Small intestine (tissue), 7 donors: ENCODE results near the gene IL10. TPM values are rescaled to one million over a fixed set of nuclear protein-coding genes. Genes with fewer than 3 reads are reported as not detected.
A peak's percentile ranks its signal among the peaks of the same experiment; 100 is the strongest.

ENCODE experiments used
- DNase-seq, 2 donors: peaks; one replicate each; pipeline versions ENCODE4 v3.0.0 to v3.0.0-alpha.2; 2013
- FAIRE-seq: peaks from 2 replicates; lab custom pipeline; 2012; peaks lifted over from hg19 to GRCh38; lab: Jason Lieb, UNC
- H3K27ac ChIP-seq, 3 donors: one replicate each; pipeline ENCODE4 v1.5.1; 2013; ENCODE audit warnings: low read length in 2 of 3, mild to moderate bottlenecking in 2 of 3, control low read depth in 1 of 3, inconsistent platforms in 1 of 3, low read depth in 1 of 3, moderate library complexity in 1 of 3
- H3K27me3 ChIP-seq, 3 donors: one replicate each; pipeline ENCODE4 v1.6.1; 2013; ENCODE audit warnings: low read length in 3 of 3, inconsistent platforms in 1 of 3; ENCODE audit not compliant: control insufficient read depth in 3 of 3, insufficient read depth in 3 of 3
- H3K36me3 ChIP-seq, 3 donors: one replicate each; pipeline ENCODE4 v1.6.1; 2013; ENCODE audit warnings: low read length in 3 of 3, inconsistent platforms in 1 of 3, low read depth in 1 of 3, mild to moderate bottlenecking in 1 of 3, moderate library complexity in 1 of 3; ENCODE audit not compliant: control insufficient read depth in 3 of 3, insufficient read depth in 2 of 3
- H3K4me1 ChIP-seq, 3 donors: one replicate each; pipeline ENCODE4 v1.6.1; 2013; ENCODE audit warnings: low read length in 2 of 3, inconsistent platforms in 1 of 3, low read depth in 1 of 3, mild to moderate bottlenecking in 1 of 3, moderate library complexity in 1 of 3; ENCODE audit not compliant: control insufficient read depth in 3 of 3, insufficient read depth in 2 of 3
- H3K4me3 ChIP-seq, 3 donors: one replicate each; pipeline ENCODE4 v1.5.1; 2013; ENCODE audit warnings: low read length in 3 of 3, control low read depth in 1 of 3, inconsistent platforms in 1 of 3, low read depth in 1 of 3, mild to moderate bottlenecking in 1 of 3, moderate library complexity in 1 of 3
- H3K9me3 ChIP-seq, 2 donors: one replicate each; pipeline ENCODE4 v1.6.1; 2013; ENCODE audit warnings: low read depth in 1 of 2, low read length in 1 of 2; ENCODE audit not compliant: control insufficient read depth in 2 of 2, insufficient read depth in 1 of 2
- WGBS, 3 donors: extraction: QIAGEN DNeasy Blood & Tissue Kit; methylation state at CpG; one replicate each; pipeline ENCODE4 v1.1.7; 2013; 5-methylcytosine and 5-hydroxymethylcytosine counted together
- polyA plus RNA-seq, 4 donors: library from polyadenylated mRNA; stranded (reverse) in 3 of 4; unstranded in 1 of 4; fragments of 200-250 nt in 3 of 4; fragments of 120-200 nt in 1 of 4; gene quantifications; one replicate each; pipeline versions ENCODE4 v1.2.1 to v1.2.3, GENCODE V29; 2013
- donor health status: healthy with polysubstance abuse.
- donor health status: control.
- donor health status: control.
- donor health status: Bipolar disorder and iron deficiency.
- donor health status: healthy.

The IL10 gene
- polyA plus RNA-seq, 4 donors, result 0.41 to 5.1 (median 0.54) TPM; not detected in 1

DNA sequence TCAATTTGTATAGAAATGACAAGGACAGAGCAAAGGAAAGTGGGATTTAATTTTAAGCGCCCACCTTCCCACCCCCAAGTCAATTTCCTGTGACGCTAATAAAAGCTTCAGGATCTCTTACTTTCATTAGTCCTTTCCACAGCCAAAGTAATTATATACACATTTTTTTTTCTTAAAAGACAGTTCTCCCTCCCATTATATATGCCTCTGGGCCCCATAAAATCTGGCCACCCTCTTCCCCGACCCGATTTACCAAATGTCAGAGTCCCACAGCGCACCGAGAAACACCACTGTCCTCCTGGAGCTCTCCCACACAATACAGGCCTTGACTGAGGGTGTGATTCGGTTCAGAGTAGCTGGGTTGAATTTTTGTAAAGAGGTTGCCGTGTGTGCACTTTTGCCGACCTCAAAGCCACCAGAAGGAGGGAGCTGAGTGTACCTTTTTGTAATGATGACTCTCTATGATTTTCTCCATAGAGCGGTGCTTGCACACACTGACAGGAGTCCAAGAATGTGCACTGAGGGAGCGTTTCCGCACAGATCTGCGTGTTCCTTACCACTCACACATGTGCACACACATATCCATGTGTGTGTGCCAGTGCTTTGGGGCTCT is 26.2 kb upstream of the IL10 start:
- DNase-seq (no peak), FAIRE-seq (no peak)
- Histone ChIP-seq H3K36me3 (no peaks in the 10 kb centered on the region), H3K9me3 (no peaks in the 10 kb centered on the region), H3K27ac (no peak overlapping the region), H3K27me3 (no peaks in the 10 kb centered on the region), H3K4me3 (no peak overlapping the region), H3K4me1 (no peaks in the 10 kb centered on the region)
- WGBS, 3 donors, result 80 to 83% (median 83%) methylated on average over 13 of the region's 13 CpGs

DNA sequence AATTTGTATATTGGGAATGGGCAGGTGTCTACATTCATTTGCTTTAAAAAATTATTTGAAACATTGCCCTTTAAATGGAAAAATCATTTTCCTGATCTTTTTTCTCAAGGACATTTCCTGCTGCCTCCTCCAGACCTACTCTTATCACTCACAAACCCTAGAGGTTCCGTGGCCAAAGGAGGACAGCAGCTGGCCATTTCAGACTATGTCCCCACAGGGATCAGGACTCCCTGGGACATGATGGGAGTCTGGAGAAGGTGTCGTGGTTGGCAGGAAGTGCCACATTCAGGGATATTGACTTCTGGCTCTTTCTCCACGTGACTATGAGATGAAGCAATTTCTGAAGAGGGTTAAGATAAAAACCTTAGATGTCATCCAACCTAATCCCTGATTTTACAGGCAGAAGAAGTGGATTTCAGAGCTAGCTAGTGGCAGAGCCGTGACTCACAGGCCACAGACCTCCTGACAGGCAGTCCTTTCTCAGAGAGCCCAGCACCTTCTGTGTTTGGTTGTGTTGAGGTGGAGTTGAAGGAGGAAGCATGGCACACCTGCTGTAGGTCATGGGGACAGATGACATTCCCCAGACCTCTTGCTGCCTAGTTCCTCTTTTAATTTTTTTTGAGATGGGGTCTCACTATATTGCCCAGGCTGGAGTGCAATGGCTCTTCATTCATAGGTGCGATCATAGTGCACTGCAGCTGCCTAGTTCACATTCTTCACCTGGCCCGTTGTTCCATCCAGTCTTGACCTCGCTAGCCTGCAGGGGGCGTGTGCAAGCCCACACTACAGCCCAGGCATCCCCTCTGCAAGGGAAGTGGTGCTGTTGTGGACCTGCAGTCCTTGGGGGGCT is 25.5 kb upstream of the IL10 start:
- H3K4me1 ChIP-seq, result no peaks in the 10 kb centered on the region
- no peaks in the 10 kb centered on the region for H3K9me3 ChIP-seq
- WGBS, 3 donors, result 26 to 52% (median 38%) methylated on average over 8 of the region's 8 CpGs
- H3K27me3 ChIP-seq, result no peaks in the 10 kb centered on the region
- H3K27ac ChIP-seq, result no peak overlapping the region
- H3K36me3 ChIP-seq, result no peaks in the 10 kb centered on the region
- H3K4me3 ChIP-seq, result no peak overlapping the region
- DNase-seq (peak; percentile 24 to 32), FAIRE-seq (no peak)

DNA sequence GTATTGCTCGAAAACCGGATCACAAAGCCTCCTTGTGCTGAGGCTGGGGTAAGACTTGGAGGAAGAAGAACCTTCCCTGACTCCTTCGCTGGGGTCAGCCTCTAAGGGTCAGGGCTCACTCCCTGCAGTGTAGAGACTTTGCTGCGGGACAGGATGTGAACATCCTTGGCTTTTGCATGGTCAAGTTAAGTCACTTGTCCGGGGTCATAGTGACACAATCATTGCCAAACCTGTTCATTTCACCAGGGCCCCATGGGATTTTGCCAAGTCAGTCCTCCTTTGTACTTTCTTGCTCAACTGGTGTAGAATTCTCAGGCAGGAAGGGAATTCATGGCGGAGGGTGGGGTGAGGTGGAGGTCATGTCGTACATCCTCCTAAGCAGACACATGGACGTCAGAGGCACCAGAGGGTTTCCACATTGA is 24.7 kb upstream of the IL10 start:
- Histone ChIP-seq H3K36me3 (no peaks in the 10 kb centered on the region), H3K4me1 (no peaks in the 10 kb centered on the region), H3K27me3 (no peaks in the 10 kb centered on the region), H3K9me3 (no peaks in the 10 kb centered on the region), H3K4me3 (no peak overlapping the region), H3K27ac (no peak overlapping the region)
- no peak for DNase-seq
- WGBS, 3 donors, result 85 to 89% (median 86%) methylated on average over 8 of the region's 8 CpGs
- no peak for FAIRE-seq

DNA sequence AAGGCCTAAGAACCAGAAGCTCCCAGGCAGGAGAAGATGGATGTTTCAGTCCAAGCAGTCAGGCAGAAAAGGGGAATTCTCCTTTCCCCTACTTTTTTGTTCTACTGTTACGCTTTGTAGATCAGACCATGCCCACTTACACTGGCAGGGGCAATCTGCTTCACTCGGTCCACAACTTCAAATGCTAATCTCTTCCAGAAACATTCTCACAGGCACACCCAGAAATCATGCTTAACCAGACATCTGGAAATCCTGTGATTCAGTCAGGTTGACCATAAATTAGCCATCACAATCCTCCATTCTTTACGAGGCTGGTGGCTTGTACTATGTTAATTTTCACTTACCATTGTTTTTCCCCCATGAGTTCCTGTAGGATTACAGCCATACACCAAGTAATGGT is 23.8 kb upstream of the IL10 start:
- Histone ChIP-seq H3K4me3 (no peak overlapping the region), H3K27me3 (no peaks in the 10 kb centered on the region), H3K36me3 (no peaks in the 10 kb centered on the region), H3K27ac (no peak overlapping the region), H3K9me3 (no peaks in the 10 kb centered on the region), H3K4me1 (no peaks in the 10 kb centered on the region)
- 88 to 91% (median 88%) methylated on average over 3 of the region's 3 CpGs for WGBS, 3 donors
- FAIRE-seq (no peak), DNase-seq (no peak)

DNA sequence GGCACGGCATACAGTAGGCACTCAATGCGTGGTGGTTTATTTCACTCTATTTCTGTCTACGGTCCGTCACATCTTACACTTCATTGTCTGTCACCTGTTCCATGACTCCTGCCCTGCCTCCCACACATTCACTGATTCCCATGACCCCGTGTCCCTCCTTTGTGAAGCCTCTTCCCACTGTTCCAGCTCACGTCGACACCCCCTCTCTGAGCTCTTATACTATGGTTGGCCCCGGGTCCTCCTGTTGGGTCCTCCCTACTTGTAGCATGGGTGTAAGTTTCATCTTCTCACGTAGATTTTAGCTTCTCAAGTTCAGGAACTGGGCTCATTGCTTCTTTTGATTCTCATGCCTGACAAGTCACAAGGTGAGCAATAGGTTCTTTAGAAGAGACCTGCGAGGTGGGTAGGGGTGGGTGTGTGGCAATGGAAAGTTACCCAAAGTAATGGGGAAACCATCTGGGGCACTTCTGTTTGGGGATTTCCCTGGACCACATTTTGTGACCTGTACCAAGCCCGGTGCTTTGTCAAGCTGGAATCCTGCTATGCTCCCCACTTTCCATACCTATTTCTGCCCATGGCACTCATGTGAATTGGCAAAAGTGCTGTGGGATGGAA is 22.1 kb upstream of the IL10 start:
- H3K36me3 ChIP-seq, result no peaks in the 10 kb centered on the region
- FAIRE-seq (no peak), DNase-seq (no peak)
- no peaks in the 10 kb centered on the region for H3K27me3 ChIP-seq
- H3K27ac ChIP-seq, result no peak overlapping the region
- 79 to 90% (median 89%) methylated on average over 11 of the region's 11 CpGs for WGBS, 3 donors
- no peak overlapping the region for H3K4me3 ChIP-seq
- no peaks in the 10 kb centered on the region for H3K9me3 ChIP-seq
- H3K4me1 ChIP-seq, result no peaks in the 10 kb centered on the region

DNA sequence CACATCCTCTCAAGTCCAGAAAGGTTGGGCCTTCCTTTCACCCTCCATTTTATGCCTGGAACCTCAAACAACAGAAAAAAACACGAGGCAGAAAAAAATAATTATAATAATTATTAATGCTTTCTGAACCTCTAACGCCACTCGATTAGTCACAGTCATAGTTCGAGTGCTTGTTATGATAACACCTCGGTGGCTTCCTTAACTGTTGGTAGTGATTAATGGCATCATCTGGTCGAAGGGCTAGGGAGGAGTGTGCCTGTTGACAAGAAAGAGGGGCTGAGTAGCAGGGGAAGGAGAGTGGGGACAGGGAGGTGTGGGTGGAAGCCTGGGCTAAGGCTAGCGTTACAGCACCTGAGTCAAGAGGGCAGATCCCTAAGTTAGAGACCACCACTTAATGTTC is 21.3 kb upstream of the IL10 start:
- no peaks in the 10 kb centered on the region for H3K4me1 ChIP-seq
- H3K4me3 ChIP-seq, result no peak overlapping the region
- H3K27ac ChIP-seq, result no peak overlapping the region
- 57 to 61% (median 60%) methylated on average over 7 of the region's 7 CpGs for WGBS, 3 donors
- FAIRE-seq (no peak), DNase-seq (no peak)
- no peaks in the 10 kb centered on the region for H3K9me3 ChIP-seq
- H3K36me3 ChIP-seq, result no peaks in the 10 kb centered on the region
- no peaks in the 10 kb centered on the region for H3K27me3 ChIP-seq

DNA sequence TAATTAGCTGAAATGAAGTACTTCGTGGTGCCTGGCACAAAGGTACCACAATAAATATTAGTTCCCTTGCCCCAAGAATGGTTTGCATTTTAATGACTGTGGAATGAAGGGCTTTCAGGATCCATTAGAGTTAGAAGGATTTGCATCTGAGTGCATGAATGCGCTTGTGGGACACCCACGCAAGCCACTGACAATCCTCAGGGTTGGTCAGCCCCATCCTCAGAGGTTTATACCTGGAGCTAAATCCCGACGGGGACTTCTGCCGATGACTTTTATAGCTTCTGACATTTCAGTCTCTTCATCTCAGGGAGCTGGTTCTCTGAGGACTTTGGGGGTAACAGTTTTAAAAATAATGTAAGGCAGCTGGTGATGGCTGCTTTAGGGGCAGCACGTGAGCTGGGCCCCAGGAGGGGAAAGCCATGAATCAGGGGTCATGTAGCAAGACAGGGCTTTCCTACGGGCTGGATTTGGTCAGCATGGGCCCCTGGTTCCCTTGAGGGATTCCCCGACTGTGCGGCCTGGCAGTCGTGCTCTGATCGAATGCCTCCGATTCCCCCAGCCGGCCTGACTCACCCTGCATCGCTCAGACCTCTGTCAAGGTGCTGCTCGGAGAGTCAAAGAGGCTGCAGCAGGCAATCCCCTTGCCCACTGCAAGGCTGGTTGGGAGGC is 20.8 kb upstream of the IL10 start:
- Histone ChIP-seq H3K27ac (no peak overlapping the region), H3K36me3 (no peaks in the 10 kb centered on the region), H3K4me3 (no peak overlapping the region), H3K27me3 (no peaks in the 10 kb centered on the region), H3K9me3 (no peaks in the 10 kb centered on the region), H3K4me1 (no peaks in the 10 kb centered on the region)
- no peak for DNase-seq
- no peak for FAIRE-seq
- WGBS, 3 donors, result 81 to 90% (median 85%) methylated on average over 16 of the region's 16 CpGs

DNA sequence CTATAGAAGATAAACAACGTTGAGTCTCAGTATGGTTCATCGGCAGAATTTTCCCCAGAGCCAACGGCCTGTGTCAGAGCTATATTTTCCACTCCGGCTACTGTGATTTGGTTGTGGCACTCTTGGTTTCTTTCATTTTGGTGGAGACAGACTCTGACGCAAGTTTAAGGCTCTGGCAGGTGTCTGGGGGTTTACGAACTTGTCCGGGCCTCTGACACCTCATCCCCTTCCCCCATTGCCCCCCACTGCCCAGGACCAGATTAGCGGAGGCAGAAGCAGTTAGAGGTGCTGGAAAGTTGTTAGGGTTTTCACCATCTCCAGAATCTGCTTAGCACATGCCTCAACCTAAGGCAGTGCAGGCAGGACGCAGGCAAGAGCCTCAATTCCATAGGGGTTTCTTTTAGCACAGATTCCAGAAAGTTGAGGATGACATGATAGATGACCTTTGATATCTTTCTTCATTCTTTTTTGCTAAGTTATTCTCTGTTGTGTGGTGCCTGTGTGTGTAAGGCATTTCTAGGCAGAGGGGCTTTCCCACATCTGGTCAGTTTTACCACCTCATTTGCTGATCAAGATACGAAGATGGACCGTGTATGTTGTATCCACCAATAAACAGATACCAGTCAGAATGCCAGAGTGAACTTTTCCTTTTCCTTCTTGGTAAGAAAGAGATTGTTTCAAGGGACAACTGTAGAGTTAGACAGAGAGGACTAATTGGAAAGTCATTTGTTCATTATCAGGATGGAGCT is 18.4 kb upstream of the IL10 start:
- H3K4me3 ChIP-seq, result no peak overlapping the region
- no peaks in the 10 kb centered on the region for H3K9me3 ChIP-seq
- H3K27me3 ChIP-seq, result no peaks in the 10 kb centered on the region
- FAIRE-seq (no peak), DNase-seq (no peak)
- no peak overlapping the region for H3K27ac ChIP-seq
- no peaks in the 10 kb centered on the region for H3K36me3 ChIP-seq
- 75 to 80% (median 80%) methylated on average over 11 of the region's 11 CpGs for WGBS, 3 donors
- no peaks in the 10 kb centered on the region for H3K4me1 ChIP-seq
